ENCODE measurements around the gene UNC5C. TPM values are rescaled to one million over a fixed set of nuclear protein-coding genes. Genes with fewer than 3 reads are reported as not detected.

Gene UNC5C
- total and polyA plus RNA-seq, 2 of the 8 experiments (the other 6 are each of a cell fraction or from before 2014, with no cell fraction given), result 0.30 to 1.3 TPM

DNA sequence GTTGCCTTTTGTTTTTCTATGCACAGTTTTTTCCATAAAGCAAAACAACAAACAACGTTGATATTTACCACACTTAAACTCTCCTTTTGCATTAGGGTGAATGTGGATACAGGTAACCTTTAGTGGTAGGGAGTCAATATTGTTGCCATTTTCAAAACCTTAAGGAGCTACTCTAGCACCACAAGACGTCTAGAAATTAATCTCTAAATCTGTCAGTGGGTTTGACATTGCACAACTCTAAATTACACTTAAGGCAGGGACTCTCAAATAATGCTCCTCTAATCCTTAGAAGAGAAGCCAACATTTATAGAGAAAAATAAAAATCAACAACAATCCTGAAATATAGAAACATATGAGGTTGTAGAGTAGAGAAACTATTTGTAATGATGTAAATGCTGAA is 297.2 kb downstream of the UNC5C start:
- Histone ChIP-seq H3K56ac (replicated peaks; ENCODE audit: insufficient read length, low read depth, low read length) (no peak overlapping the region), H3K23ac (ENCODE audit: insufficient read length) (no peak overlapping the region), H3K4ac (replicated peaks; ENCODE audit: insufficient read length, low read depth, low read length) (no peak overlapping the region), H3K27ac (ENCODE audit: low read depth, low read length) (no peak overlapping the region), H3K18ac (ENCODE audit: extremely low read depth, low read length) (no peak overlapping the region), H4K8ac (ENCODE audit: extremely low read depth, insufficient read depth, low read length) (no peak overlapping the region), H3K36me3 (ENCODE audit: control insufficient read depth in 2 of 4, insufficient read depth in 4 of 4, low read length in 3 of 4) (no peaks in the 10 kb centered on the region), H2AK5ac (ENCODE audit: low read depth, low read length) (no peak overlapping the region), H2BK20ac (ENCODE audit: low read length) (no peak overlapping the region), H4K20me1 (replicated peaks in 1 of 2; ENCODE audit: control insufficient read depth in 1 of 2, insufficient read depth in 2 of 2, low read length in 2 of 2) (no peaks in the 10 kb centered on the region), H3K79me1 (ENCODE audit: low read depth, low read length) (no peaks in the 10 kb centered on the region), H3K4me3 (ENCODE audit: extremely low read depth in 1 of 4, insufficient read depth in 2 of 4, low read depth in 3 of 4, low read length in 4 of 4) (no peak overlapping the region), H4K5ac (ENCODE audit: insufficient read length, low read depth, low read length) (no peak overlapping the region), H2BK120ac (replicated peaks; ENCODE audit: low read depth, low read length) (no peak overlapping the region), H2BK12ac (ENCODE audit: low read depth, low read length) (no peak overlapping the region), H3K79me2 (ENCODE audit: control insufficient read depth in 1 of 2, insufficient read depth in 2 of 2, low read length in 2 of 2) (no peaks in the 10 kb centered on the region), H3K27me3 (replicated peaks in 1 of 4; ENCODE audit: control insufficient read depth in 3 of 4, extremely low read depth in 1 of 4, insufficient read depth in 3 of 4, low read length in 3 of 4) (no peaks in the 10 kb centered on the region), H3K23me2 (ENCODE audit: low read depth, low read length) (no peaks in the 10 kb centered on the region), H3K14ac (ENCODE audit: insufficient read length) (no peak overlapping the region), H4K91ac (replicated peaks; ENCODE audit: insufficient read length, low read length) (no peak overlapping the region), H2BK15ac (ENCODE audit: low read length) (no peak overlapping the region), H3K4me1 (replicated peaks in 1 of 4; ENCODE audit: control insufficient read depth in 3 of 4, insufficient read depth in 4 of 4, low read length in 3 of 4) (no peaks in the 10 kb centered on the region), H3K9ac (replicated peaks in 1 of 4; ENCODE audit: extremely low read depth in 1 of 4, low read depth in 3 of 4, low read length in 3 of 4) (no peak overlapping the region), H3K9me3 (ENCODE audit: insufficient read depth in 2 of 2, low read depth in 1 of 2, low read length in 1 of 2) (no peaks in the 10 kb centered on the region), H3K4me2 (ENCODE audit: insufficient read depth in 1 of 2, low read depth in 2 of 2, low read length in 2 of 2) (no peak overlapping the region), H2BK5ac (ENCODE audit: low read depth, low read length) (no peak overlapping the region), H2AFZ (ENCODE audit: low read length) (no peak overlapping the region)
- 85% methylated on average over 2 of the region's 2 CpGs; no CpG with 5 or more reads in 1 of the 2 experiments for WGBS, 2 experiments (ENCODE audit: extremely low coverage in 1 of 2, insufficient coverage in 1 of 2, insufficient read length in 1 of 2, insufficient replicate concordance in 2 of 2, low coverage in 1 of 2, low lambda C conversion rate in 2 of 2, missing lambda C conversion rate in 1 of 2)
- DNase-seq (ENCODE audit: low read depth in 1 of 2, low spot score in 2 of 2), result no peak
- ChIA-PET POLR2A (ENCODE audit: partially characterized antibody) (no interaction called here), CTCF (ENCODE audit: partially characterized antibody) (no interaction called here)
- FAIRE-seq, result no peak
- TF ChIP-seq CBX5 (IDR thresholded peaks at IDR 0.05; ENCODE audit: low read depth, low read length) (no peak), RNF2 (IDR thresholded peaks at IDR 0.05; ENCODE audit: borderline replicate concordance, low read depth, low read length, missing control alignments, poor library complexity, severe bottlenecking) (no peak), TBP (IDR thresholded peaks at IDR 0.05; ENCODE audit: low read depth, low read length) (no peak), SP1 (IDR thresholded peaks at IDR 0.05; ENCODE audit: low read depth, low read length) (no peak), SIRT6 (IDR thresholded peaks at IDR 0.05; ENCODE audit: low read length) (no peak), SUZ12 (IDR thresholded peaks at IDR 0.05; ENCODE audit: low read length) (no peak), CBX8 (IDR thresholded peaks at IDR 0.05; ENCODE audit: borderline replicate concordance, low read depth, low read length) (no peak), NRF1 (IDR thresholded peaks at IDR 0.05; ENCODE audit: low read depth, low read length) (no peak), CEBPB (IDR thresholded peaks at IDR 0.05; ENCODE audit: low read depth, low read length) (no peak), POLR2A (IDR thresholded peaks at IDR 0.05; ENCODE audit: control extremely low read depth in 1 of 2, low read depth in 2 of 2, low read length in 2 of 2) (no peak), BCL11A (IDR thresholded peaks at IDR 0.05; ENCODE audit: low read depth in 2 of 2, low read length in 2 of 2) (no peak), YY1 (IDR thresholded peaks at IDR 0.05; ENCODE audit: low read depth, low read length) (no peak), GABPA (IDR thresholded peaks at IDR 0.05; ENCODE audit: borderline replicate concordance, insufficient read depth, low read length) (no peak), TAF7 (optimal IDR thresholded peaks at IDR 0.05; ENCODE audit: borderline replicate concordance, low read depth, low read length) (no peak), RBBP5 (IDR thresholded peaks at IDR 0.05; ENCODE audit: borderline replicate concordance, low read depth, low read length) (no peak), CREB1 (IDR thresholded peaks at IDR 0.05) (no peak)
